GM08714 (cell line): ENCODE results near the gene RBM33.

ENCODE experiments used
- H3K4me3 ChIP-seq: fragments of 200-500 bp; sonication (Bioruptor generic); 2 replicates; pipeline ENCODE4 v1.5.1; 2014; ENCODE audit warnings: mild to moderate bottlenecking, low read length, inconsistent platforms
- ZNF274 ChIP-seq: IDR thresholded peaks from 2 replicates; pipeline ENCODE4 v1.6.1; 2012; ENCODE audit warnings: mild to moderate bottlenecking, low read depth, low read length

RBM33 gene

GRCh38 chr7:155709453-155709852, 65.0 kb downstream of the RBM33 start:
- TF ChIP-seq ZNF274, result no peak
- no peak overlapping the region for H3K4me3 ChIP-seq

- no peak for TF ChIP-seq ZNF274
- no peak overlapping the region for H3K4me3 ChIP-seq
These were observed 65.6 kb downstream of the RBM33 start for GRCh38 chr7:155710031-155710430.

GRCh38 chr7:155710530-155710929, 66.1 kb downstream of the RBM33 start:
- H3K4me3 ChIP-seq, result no peak overlapping the region
- no peak for TF ChIP-seq ZNF274

GRCh38 chr7:155711081-155711480, 66.6 kb downstream of the RBM33 start:
- TF ChIP-seq ZNF274, result no peak
- H3K4me3 ChIP-seq, result no peak overlapping the region

- no peak for TF ChIP-seq ZNF274
These were observed 68.9 kb downstream of the RBM33 start for GRCh38 chr7:155713384-155713783.

GRCh38 chr7:155714702-155715101, 70.2 kb downstream of the RBM33 start:
- TF ChIP-seq ZNF274, result no peak

More at GRCh38 chr7:155713384-155713783, 68.9 kb downstream of the RBM33 start:
- H3K4me3 ChIP-seq, result no peak overlapping the region

GRCh38 chr7:155715111-155715805, 70.8 kb downstream of the RBM33 start:
- H3K4me3 ChIP-seq, result no peak overlapping the region
- TF ChIP-seq ZNF274, result no peak

More at GRCh38 chr7:155714702-155715101, 70.2 kb downstream of the RBM33 start:
- H3K4me3 ChIP-seq, result no peak overlapping the region

- no peak overlapping the region for H3K4me3 ChIP-seq
- no peak for TF ChIP-seq ZNF274
These were observed 72.7 kb downstream of the RBM33 start for GRCh38 chr7:155717010-155717744.

- TF ChIP-seq ZNF274, result no peak
- no peak overlapping the region for H3K4me3 ChIP-seq
These were observed 76.6 kb downstream of the RBM33 start for GRCh38 chr7:155721056-155721455.

GRCh38 chr7:155722118-155722517, 77.7 kb downstream of the RBM33 start:
- no peak for TF ChIP-seq ZNF274
- H3K4me3 ChIP-seq, result no peak overlapping the region

GRCh38 chr7:155722936-155723335, 78.5 kb downstream of the RBM33 start:
- no peak overlapping the region for H3K4me3 ChIP-seq
- TF ChIP-seq ZNF274, result no peak

GRCh38 chr7:155724327-155725005, 80.0 kb downstream of the RBM33 start:
- H3K4me3 ChIP-seq, result peak overlapping the region; percentile 40; the same call in 1 of the 2 replicates
- no peak for TF ChIP-seq ZNF274

- H3K4me3 ChIP-seq, result peak overlapping the region; percentile 40
- no peak for TF ChIP-seq ZNF274
These were observed 80.5 kb downstream of the RBM33 start for GRCh38 chr7:155725006-155725355.

- no peak for TF ChIP-seq ZNF274
- H3K4me3 ChIP-seq, result no peak overlapping the region
These were observed 83.2 kb downstream of the RBM33 start for GRCh38 chr7:155727616-155728015.

GRCh38 chr7:155728116-155728515, 83.7 kb downstream of the RBM33 start:
- no peak overlapping the region for H3K4me3 ChIP-seq
- TF ChIP-seq ZNF274, result no peak
